HG03439 (cell line): ENCODE measurements around the gene FES.
"Not testable (repeated sequence)": the region's sequence is repeated elsewhere in the genome, so short reads cannot be mapped to it uniquely, and the experiment has no call there.

ENCODE experiments used
- ATAC-seq: cut with Tn5 transposase; IDR thresholded peaks from one replicate; pipeline ENCODE4 v1.9.1; 2021; ENCODE audit warnings: mild to moderate bottlenecking, moderate library complexity; ENCODE audit not compliant: unreplicated experiment

Gene FES

DNA sequence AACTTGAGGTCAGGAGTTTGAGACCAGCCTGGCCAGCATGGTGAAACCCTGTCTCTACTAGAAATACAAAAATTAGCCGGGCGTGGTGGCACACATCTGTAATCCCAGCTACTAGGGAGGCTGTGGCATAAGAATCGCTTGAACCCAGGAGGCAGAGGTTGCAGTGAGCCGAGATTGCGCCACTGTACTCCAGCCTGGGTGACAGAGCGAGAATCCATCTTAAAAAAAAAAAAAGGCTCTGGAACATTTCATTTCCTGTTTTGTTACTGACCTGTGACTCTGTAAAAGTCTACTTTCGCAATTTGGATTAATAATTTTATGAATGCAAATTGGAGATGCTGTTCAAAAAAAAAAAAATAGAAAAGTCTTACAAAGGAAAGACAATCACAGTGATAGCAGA lies 43.8 kb downstream of the FES start:
- not testable (repeated sequence) for ATAC-seq

DNA sequence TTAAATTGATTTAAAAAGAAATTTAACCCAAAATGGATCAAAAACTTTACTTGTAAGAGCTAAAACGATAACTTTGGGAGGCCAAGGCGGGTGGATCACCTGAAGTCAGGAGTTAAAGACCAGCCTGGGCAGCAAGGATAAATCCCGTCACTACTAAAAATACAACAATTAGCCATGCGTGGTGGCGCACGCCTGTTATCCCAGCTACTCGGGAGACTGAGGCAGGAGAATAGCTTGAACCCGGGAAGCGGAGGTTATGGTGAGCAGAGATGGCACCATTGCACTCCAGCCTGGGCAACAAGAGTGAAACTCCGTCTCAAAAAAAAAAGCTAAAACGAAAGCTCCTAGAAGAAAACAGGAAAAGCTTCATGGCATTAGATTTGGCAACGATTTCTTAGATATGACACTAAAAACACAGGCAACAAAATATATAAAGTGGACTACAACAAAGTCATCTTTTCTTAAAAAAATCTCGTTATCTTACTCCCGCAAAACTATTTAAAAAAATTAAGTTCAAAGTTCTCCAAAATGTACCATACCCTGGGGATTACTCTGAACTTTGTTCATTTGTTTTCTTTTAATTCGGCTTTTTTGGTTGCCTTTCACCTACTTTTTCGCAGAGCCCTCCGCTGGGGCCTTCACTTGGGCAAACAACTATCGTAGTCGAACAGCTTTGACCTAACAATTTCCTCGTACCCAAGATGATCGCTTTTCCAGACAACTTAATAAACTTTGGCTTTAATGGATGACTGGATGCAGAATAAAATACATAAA lies 45.1 kb downstream of the FES start:
- no peak for ATAC-seq

DNA sequence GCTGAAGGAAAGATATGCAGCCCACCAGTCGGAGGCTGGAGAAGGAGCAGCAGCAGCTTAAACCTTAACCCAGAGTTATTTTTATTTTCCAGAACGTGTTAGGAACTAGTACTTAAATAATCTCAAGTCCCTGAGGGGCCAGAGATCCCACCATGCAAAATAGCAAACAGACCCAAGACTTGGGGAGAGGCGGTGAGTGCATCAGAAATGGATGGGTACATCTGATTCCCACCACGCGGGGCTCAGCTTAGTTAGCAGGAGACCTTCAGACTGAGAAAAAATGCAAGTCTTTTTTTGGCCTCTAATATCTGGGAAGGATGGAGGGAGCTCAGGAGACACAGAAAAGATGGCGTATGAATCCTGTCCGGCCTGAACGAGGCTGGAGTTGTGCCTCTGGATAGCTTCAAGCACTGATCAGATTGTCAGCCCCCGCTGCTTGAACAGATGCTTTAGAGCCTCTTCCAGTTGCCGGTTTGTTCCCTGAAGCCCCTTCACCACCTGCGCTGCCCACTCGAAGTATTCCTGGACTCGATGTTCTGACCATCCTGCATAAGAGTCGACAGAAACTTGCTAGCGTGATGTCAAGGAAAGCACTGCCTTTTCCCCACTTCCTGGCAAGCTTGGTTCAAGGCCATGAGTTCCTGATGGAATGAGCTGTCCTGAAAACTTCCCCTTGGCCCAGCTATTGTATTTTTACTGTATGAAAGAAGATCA lies 46.7 kb downstream of the FES start:
- no peak for ATAC-seq

DNA sequence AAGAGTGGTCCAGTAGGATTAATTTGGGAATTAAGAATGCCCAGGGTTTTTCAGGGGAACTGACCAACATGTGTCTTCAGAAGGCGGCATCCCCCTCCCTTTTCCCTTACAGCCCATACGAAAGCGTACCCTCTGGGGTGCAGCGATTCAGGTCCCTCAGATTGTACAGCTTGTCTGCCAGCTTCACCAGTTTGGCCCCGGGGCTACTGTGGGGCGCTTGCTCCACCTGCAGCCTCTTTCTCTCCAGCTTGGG lies 47.2 kb downstream of the FES start:
- no peak for ATAC-seq

DNA sequence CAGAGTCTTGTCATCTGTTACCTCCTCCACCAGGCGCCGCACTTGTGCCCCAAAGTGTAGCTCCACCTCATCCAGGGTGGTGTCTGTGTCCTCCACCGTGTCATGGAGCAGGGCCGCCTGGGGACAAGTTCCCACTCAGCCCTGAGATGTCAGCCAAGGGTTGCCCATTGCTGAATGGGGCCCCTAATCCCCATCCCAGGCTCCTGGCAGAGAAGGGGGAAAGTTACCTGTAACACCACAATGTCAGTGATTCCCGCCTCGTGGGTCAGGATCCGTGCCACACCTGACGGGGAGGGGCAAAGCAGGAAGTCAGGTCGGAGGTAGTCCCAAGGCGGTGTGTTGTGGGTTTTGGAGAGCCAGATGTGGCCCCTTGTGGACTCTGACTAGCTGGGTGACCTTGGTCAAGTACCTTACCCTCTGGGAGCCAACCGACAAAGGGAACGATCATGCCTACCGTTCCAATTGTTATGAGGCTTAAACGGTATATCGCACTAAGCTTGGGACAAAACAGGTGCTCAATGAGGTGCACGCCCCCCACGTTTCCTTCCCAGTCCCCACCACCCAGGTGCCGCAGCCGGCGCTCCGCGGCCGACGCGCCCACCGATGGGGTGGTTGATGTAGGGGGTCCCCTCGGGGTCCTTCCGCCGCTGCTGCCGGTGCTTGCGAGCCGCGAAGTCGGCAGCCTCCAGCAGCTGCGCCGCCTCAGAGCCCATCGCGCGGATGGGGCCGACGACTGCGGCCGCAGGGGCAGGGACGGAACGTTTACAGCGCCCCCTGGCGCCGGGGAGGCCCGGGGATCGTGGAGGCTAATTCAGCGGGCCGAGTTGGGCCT lies 47.7 kb downstream of the FES start, which contains the start of gene HDDC3:
Gene HDDC3, minus strand, starts transcription at position 722 of the 832 bp plus-strand sequence. Its CDS starts 9 bp downstream, at position 713.
- ATAC-seq, result peak; percentile 45

DNA sequence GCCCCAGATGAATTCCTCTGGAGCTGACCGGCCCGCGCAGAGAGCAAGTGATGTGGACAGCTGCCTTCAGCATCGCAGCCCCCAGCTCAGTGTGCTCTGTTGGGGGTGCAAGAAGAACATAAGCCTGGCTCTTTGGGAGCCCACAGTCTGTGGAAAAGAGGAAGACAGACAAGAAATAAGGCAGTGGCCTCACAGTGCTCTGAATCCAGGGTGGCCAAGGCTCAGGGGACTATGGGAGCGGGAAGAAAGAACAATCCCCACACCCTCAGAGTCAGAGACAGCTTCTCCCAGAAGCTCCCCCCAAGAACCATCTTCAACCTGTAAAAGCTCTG lies 48.3 kb downstream of the FES start:
- ATAC-seq, result no peak

DNA sequence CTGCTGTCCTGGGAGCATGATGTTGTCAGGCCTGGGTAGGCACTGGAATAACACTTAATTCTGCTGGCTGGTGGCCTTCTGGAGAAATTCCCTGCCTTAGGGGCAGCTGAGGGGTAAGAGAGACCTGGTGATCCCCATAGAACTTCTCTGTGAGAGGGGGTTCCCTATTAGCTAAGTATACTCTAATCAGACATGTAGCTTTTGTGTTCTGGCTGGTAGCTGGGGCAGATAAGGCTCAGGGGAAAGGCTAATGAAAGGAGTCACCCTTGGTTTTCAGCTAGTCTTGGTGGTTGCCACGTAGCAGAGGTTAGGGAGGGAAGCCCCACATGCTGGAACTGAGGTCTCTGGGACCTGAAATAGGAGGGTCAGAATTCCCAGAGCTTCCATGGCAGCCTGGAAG lies 49.0 kb downstream of the FES start:
- ATAC-seq, result no peak

DNA sequence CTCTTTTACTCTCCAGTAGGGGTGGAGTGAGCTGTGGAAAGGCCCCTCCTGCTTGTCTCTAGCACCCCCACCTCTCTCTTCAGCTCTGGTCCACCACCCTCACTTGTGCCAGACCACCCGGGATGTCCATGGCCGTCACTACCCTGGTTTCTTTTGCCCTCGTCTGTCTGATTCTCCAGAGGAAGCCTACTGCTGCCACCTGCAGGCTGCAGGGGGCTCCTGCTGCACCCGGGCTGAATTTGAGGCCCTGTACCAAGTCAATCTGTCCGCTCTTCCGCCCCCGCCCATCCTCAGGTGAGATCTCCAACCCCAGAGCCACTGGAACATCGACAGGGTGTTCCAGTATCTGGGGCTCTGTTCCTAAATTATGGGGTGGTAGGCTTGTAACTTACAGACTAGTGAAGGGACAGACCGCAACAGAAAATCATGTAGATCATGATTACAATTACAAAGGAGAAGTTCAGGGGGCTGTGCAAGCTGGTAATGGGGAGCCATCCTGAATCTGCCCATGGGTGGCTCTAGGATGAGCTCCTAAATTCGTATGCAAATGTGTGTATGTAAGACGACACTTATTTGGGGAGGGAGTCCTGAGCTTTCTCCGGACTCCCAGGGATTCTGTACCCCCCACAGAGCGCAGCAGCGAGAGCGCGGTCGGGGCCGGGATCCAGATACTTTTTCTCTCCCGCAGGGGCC lies 50.1 kb downstream of the FES start:
- ATAC-seq, result peak; percentile 22

DNA sequence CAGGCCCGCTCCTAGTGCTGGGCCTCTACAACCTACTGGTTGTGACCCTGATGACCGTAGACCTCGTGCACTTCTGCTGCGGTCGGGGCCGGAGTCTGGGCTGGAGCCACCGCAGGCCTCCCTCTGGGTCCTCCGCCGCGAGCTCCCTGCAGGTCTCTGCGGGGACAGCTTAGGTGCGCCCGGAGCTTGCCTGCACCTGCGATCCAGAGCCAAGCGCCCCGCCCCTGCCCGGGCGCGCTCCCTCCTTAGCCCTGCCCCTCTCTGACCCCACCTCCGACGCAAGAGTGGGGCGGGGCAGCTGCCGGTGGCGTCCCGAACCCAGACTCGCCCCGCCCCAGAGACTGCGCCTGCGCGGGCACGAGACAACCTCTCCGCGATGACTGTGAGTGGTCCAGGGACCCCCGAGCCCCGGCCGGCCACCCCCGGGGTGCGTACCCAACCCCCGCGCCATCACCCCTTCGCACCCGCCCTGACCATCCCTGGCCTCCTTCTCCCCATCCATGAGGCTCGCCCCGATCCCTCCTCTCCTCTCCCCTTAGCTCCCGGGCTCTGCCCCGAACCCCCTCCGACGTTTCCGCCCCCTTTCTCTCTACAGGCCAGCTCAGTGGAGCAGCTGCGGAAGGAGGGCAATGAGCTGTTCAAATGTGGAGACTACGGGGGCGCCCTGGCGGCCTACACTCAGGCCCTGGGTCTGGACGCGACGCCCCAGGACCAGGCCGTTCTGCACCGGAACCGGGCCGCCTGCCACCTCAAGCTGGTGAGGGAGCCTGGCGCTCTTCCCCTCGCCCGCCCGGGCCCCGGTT lies 50.8 kb downstream of the FES start, which contains the start of gene UNC45A:
Gene UNC45A, plus strand, starts transcription at position 337 of the 803 bp plus-strand sequence. Its CDS starts 40 bp downstream, at position 377.
- peak; percentile 60 for ATAC-seq

DNA sequence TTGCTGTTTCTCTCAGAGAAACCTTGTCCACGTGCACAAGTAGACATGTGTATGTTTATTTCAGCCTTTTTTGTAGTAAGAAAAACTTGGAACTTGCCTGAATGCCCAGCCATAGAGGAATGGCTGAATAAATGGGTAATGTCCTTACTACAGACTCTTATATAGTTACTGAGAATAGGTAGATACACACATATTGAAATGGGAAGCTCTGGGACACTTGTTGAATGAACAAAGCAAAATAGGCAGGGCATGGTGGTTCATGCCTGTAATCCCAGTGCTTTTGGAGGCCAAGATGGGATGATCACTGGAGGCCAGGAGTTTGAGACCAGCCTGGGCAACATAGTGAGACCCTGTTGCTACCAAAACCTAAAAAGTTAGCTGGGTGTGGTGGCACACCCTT lies 52.5 kb downstream of the FES start:
- ATAC-seq, result no peak

DNA sequence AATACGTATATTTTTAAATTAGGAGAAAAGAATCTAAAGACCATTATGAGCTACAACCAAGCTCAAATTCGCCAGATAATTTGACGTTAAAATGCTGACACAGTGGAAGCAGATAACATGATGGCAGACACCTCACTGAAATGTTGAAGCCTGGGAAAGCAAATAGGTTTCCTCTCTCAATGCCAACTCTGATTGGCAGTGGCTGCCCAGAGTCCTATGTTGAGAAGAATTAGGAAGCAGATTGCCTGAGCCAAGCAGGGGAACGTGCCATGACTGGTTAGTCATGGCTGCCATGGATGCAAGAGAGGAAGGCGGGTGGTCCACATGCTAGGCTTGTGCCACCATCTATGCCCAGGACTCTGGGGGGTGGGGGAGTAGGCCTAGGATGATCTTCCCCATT lies 54.0 kb downstream of the FES start:
- ATAC-seq, result no peak

DNA sequence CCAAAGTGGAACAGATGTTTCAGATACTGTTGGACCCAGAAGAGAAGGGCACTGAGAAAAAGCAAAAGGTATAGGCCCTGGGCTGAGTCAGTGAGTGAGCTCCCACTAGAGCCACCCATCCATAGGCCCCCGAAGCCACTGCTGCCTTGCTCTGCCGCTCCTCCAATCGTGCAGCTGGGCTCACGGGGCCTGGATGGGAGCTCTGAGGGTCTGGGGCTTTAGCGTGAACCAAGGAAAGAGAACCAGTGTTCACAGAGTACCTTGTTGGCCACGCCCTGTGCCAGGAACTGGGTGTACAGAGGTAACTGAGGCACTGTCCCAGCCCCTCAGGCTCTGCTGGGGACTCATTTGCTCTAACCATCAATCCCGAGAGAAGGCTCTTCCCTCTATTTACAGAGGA lies 55.5 kb downstream of the FES start:
- no peak for ATAC-seq

DNA sequence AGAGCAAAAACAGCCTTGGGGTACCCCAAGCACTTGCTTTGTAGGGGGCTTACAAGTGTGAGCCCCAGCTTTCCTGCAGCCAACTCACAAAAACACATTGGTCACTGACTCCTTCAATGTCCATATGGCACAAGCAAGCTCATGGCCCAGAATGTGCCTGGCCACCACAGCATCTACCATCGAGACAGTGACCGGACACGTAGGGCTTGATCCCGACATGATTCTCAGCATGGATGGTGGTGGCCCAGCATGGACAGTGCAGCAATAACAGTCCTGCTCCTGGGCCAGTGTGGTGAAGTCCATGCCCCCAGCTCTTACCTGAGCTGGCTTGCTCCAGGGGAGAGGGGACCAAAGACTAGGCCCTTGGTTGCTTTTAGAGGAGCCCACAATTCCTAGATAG lies 56.7 kb downstream of the FES start:
- no peak for ATAC-seq

DNA sequence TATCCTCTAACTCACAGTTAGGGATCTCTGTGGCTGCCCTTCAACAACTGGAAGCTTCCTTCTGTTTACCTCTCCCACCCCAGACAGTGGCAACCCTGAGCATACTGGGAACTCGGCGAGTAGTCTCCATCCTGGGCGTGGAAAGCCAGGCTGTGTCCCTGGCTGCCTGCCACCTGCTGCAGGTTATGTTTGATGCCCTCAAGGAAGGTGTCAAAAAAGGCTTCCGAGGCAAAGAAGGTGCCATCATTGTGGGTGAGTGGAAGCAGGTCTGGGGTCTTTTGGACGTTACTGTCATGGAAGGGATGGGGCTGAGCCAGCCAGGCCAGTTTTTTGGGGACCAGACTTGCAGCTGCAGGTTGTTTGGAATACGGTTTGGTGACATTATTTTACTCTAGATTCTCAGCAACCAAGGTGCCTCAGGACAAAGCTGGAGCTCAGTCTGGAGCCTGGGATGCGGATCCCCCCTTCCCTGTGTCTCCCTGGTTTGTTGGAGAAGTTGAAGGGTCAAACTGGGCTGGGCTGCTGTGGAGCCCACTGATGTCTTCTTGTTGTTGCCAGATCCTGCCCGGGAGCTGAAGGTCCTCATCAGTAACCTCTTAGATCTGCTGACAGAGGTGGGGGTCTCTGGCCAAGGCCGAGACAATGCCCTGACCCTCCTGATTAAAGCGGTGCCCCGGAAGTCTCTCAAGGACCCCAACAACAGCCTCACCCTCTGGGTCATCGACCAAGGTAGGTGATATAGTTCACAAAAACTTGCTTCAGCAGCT lies 58.2 kb downstream of the FES start:
- ATAC-seq, result no peak

DNA sequence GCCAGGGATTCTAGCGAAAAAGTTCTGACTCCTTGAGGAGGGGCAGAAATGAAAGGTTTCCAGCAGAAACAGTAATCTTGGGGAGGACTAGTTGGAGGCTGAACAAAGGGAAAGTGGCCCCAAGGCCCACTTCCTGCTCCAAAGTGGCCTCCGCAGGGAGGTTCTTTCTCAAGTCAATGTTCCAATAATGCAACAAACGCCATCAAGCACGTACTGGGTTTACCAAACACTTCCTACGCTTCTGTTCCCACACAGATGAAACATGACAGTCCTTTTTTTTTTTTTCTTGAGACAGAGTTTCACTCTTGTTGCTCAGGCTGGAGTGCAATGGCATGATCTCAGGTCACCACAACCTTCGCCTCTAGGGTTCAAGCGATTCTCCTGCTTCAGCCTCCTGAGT lies 60.8 kb downstream of the FES start:
- no peak for ATAC-seq
